Glomerular visceral epithelial cell (primary cell): ENCODE data around the gene ISG15.
"Not testable (repeated sequence)": the region's sequence is repeated elsewhere in the genome, so short reads cannot be mapped to it uniquely, and the experiment has no call there.

Source experiments
- DNase-seq: peaks from one replicate; pipeline ENCODE4 v3.0.0-alpha.2; 2016; ENCODE audit errors: extremely low spot score

Gene ISG15

GRCh38 chr1:994546-994945 lies 18.8 kb upstream of the ISG15 start:
- not testable (repeated sequence) for DNase-seq

GRCh38 chr1:995665-996633 lies 17.3 kb upstream of the ISG15 start:
- no peak for DNase-seq

GRCh38 chr1:996851-997712 lies 16.2 kb upstream of the ISG15 start:
- no peak for DNase-seq

- DNase-seq, result no peak
Measured at GRCh38 chr1:997713-997992, 15.6 kb upstream of the ISG15 start.

- DNase-seq, result no peak
Measured at GRCh38 chr1:997993-998744, 15.1 kb upstream of the ISG15 start.

GRCh38 chr1:998745-998994 lies 14.6 kb upstream of the ISG15 start:
- DNase-seq, result no peak

- DNase-seq, result peak; percentile 45
Measured at GRCh38 chr1:998995-999724, 14.1 kb upstream of the ISG15 start.

- peak; percentile 95 for DNase-seq
Measured at GRCh38 chr1:999725-1000356, 13.5 kb upstream of the ISG15 start, which contains the start of gene HES4. Gene HES4, minus strand, starts transcription at chr1:1000097. Its CDS starts 124 bp downstream, at chr1:999973.

- peak; percentile 87 for DNase-seq
Measured at GRCh38 chr1:1000357-1001056, 12.8 kb upstream of the ISG15 start.

GRCh38 chr1:1001057-1001783 lies 12.1 kb upstream of the ISG15 start:
- DNase-seq, result no peak

- no peak for DNase-seq
Measured at GRCh38 chr1:1003618-1004419, 9.5 kb upstream of the ISG15 start.

- DNase-seq, result no peak
Measured at GRCh38 chr1:1004420-1004779, 8.9 kb upstream of the ISG15 start.

- peak; percentile 88 for DNase-seq
Measured at GRCh38 chr1:1004780-1005697, 8.3 kb upstream of the ISG15 start.

GRCh38 chr1:1005774-1006304 lies 7.5 kb upstream of the ISG15 start:
- DNase-seq, result no peak

- DNase-seq, result no peak
Measured at GRCh38 chr1:1006305-1007159, 6.8 kb upstream of the ISG15 start.

GRCh38 chr1:1010131-1010530 lies 3.2 kb upstream of the ISG15 start:
- not testable (repeated sequence) for DNase-seq
